ENCODE results near the gene CDH23.

Gene CDH23

DNA sequence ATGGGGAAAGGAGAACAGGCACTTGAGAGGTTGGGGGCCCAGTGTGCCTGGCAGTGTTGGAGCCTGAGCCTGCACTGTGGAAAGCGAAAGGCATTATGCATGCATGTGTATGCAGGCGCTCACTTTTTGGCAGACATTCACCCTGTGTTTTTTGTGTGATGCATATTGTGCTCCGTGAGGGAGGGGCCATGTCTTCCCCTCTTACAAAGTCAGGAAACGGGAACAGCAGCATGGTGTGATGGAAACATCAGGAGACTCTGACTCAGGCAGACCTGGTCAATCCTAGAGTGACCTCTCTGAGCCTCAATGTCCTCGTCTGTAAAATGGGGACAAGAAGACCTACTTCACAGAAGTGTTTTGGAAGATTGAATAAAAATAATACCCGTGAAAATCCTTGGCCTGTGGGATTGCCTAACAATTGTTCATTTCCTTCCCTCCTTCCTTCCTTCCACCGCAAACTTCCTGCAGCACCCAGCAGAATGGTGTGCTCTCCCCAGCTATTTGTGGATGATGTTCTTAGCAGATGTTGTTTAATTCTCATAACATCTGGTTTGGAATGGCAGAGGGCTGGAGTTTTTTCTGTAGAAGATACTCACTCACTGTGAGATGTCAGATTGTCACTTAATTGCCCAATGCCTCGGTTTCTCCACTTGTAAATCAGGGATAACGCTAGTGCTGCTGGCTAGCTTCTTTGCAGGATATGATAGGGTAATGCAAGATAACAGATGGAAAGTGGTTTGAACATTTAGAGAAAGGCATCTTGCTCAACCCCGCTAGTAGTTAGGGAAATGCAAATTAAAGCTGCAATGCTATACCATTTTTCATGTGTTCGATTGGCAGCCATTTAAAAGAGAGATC is 39.8 kb downstream of the CDH23 start:
- H3K4me3 ChIP-seq (ENCODE audit: low read depth, low read length) = no peak overlapping the region
- in situ Hi-C loops (cut with HindIII; ENCODE audit: low sequenced_read_pairs) = no loop called here
- no peak for DNase-seq (ENCODE audit: low read depth, low spot score)
- no peak for TF ChIP-seq CTCF (IDR thresholded peaks at IDR 0.05; ENCODE audit: low read depth, low read length)

- TF ChIP-seq CTCF (IDR thresholded peaks at IDR 0.05; ENCODE audit: low read depth, low read length) = no peak
- DNase-seq (ENCODE audit: low read depth, low spot score) = no peak
- in situ Hi-C loops (cut with HindIII; ENCODE audit: low sequenced_read_pairs) = no loop called here
- no peak overlapping the region for H3K4me3 ChIP-seq (ENCODE audit: low read depth, low read length)
Measured at GRCh38 chr10:71437537-71438092, 40.9 kb downstream of the CDH23 start.

DNA sequence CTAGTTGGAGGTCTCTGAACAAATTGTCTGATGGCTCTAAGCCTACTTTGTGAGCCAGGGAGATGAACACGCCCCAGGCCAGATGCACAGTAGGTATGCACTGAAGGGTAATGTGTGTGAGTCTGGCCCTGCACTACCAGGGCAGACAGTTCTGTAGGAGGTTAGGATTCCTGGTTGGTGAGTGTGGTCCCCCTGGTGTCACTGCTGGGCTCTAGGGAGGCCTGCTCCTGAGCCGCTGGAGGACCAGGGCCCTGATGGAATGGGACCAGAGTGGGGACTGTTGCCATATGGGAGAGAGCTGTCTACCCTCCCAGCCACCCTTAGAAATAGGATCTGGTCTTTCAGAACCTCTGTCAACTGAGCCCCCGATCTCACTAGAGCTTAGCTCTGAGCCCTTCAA is 42.0 kb downstream of the CDH23 start:
- no peak for DNase-seq (ENCODE audit: low read depth, low spot score)
- no peak for TF ChIP-seq CTCF (IDR thresholded peaks at IDR 0.05; ENCODE audit: low read depth, low read length)
- H3K4me3 ChIP-seq (ENCODE audit: low read depth, low read length) = no peak overlapping the region
- in situ Hi-C loops (cut with HindIII; ENCODE audit: low sequenced_read_pairs) = no loop called here

DNA sequence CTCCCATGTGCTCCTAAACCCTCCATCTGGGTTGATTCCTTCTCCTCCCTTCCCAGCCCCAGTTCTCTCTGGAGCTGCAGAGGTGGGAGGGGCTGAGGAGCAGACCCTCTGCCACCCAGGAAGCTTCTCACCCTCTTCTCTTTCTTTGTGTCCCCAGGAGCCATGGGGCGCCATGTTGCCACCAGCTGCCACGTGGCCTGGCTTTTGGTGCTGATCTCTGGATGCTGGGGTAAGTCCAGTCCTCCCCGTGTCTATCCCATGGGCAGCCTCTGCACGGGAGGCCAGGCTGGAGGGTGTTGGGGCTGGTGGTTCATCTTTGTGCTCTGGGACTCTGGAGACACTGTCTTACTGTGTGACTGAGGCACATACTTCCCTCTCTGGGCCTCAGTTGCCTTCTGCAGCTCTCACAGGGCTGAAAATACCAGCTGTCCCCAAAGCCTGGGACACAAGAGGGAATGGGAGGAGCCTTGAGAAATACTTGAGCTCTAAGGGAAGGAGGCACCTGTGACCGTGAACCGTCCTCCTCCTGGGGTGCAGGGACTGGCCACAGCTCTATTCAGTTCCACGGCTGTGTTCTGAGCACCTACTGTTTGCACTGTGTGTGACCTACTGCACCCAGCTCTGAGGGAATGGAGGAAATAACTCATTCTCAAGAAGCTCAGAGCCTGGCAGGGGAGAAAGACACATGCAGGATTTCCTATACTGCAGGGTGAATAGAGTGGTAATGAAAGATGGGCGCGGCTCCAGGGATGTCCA is 43.1 kb downstream of the CDH23 start:
- no peak for DNase-seq (ENCODE audit: low read depth, low spot score)
- no peak overlapping the region for H3K4me3 ChIP-seq (ENCODE audit: low read depth, low read length)
- no peak for TF ChIP-seq CTCF (IDR thresholded peaks at IDR 0.05; ENCODE audit: low read depth, low read length)
- in situ Hi-C loops (cut with HindIII; ENCODE audit: low sequenced_read_pairs) = no loop called here

DNA sequence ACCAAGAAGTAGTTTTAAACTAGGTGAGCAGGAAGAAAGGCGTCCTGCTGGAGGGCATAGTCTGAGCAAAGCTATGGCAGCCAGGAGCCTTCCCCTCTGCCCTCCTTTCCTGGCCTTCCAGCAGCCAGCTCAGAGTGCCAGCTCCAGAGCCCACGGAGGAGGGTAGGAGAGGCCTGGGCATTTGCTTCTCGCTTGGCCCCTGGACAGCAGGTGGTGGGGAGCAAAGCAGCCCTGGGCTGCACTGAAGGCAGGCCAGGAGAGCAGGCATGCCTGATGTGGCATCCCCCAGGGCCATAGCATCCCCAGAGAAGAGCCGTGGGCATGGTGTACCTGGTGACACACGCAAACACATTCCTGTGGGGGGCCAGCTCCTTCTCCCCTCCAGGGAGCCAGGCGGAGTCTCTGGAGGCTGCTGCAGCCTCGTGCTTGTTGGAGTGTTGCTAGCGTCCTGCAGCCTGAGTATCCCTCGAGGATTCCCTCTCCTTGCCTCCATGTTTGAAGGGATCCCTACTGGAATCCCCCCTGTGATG is 43.9 kb downstream of the CDH23 start:
- no peak overlapping the region for H3K4me3 ChIP-seq (ENCODE audit: low read depth, low read length)
- no peak for DNase-seq (ENCODE audit: low read depth, low spot score)
- in situ Hi-C loops (cut with HindIII; ENCODE audit: low sequenced_read_pairs) = no loop called here
- TF ChIP-seq CTCF (IDR thresholded peaks at IDR 0.05; ENCODE audit: low read depth, low read length) = no peak

GRCh38 chr10:71442000-71442399 is 45.3 kb downstream of the CDH23 start:
- in situ Hi-C loops (cut with HindIII; ENCODE audit: low sequenced_read_pairs) = no loop called here
- H3K4me3 ChIP-seq (ENCODE audit: low read depth, low read length) = no peak overlapping the region
- DNase-seq (ENCODE audit: low read depth, low spot score) = no peak
- TF ChIP-seq CTCF (IDR thresholded peaks at IDR 0.05; ENCODE audit: low read depth, low read length) = no peak

Measured in astrocyte of the spinal cord (primary cell).